Gastroesophageal sphincter (tissue), 4 donors: ENCODE measurements around the gene TRAPPC3L. TPM values are rescaled to one million over a fixed set of nuclear protein-coding genes. Genes with fewer than 3 reads are reported as not detected.

Source experiments
- ATAC-seq: fragments of 150-250 bp; one replicate; pipeline ENCODE4 v1.9.1; 2016; ENCODE audit warnings: mild to moderate bottlenecking, moderate library complexity
- H3K27ac ChIP-seq, 4 donors: fragments of 200-600 bp; sonication (generic) in 3 of 4; 1 replicate in 3 of 4; 2 replicates in 1 of 4; pipeline ENCODE4 v1.5.1; 2016 to 2019
- H3K27me3 ChIP-seq: fragments of 200-600 bp; sonication (generic); one replicate; pipeline ENCODE4 v1.5.1; 2019
- H3K36me3 ChIP-seq, 2 donors: fragments of 200-600 bp; sonication (generic); one replicate each; pipeline ENCODE4 v1.5.1; 2019; ENCODE audit warnings: control low read depth in 1 of 2
- H3K4me1 ChIP-seq, 3 donors: fragments of 200-600 bp; sonication (generic); 1 replicate in 2 of 3; 2 replicates in 1 of 3; pipeline ENCODE4 v1.5.1; 2016 to 2019; ENCODE audit warnings: control low read depth in 2 of 3
- H3K4me3 ChIP-seq, 2 donors: fragments of 200-600 bp; sonication (generic); one replicate each; pipeline ENCODE4 v1.5.1; 2019; ENCODE audit warnings: mild to moderate bottlenecking in 1 of 2, moderate library complexity in 1 of 2
- H3K9me3 ChIP-seq, 3 donors: fragments of 200-600 bp; sonication (generic); one replicate each; pipeline ENCODE4 v1.5.1; 2017 to 2019; ENCODE audit warnings: control low read depth in 2 of 3
- EP300 ChIP-seq: sonication (generic); formaldehyde crosslinking; IDR thresholded peaks from one replicate; pipeline ENCODE4 v1.6.1; 2017; ENCODE audit warnings: antibody characterized with exemption, mild to moderate bottlenecking
- POLR2A ChIP-seq, 2 donors: fragments of 450-650 bp; IDR thresholded peaks; one replicate each; pipeline ENCODE4 v1.6.1; 2017; ENCODE audit warnings: antibody characterized with exemption in 2 of 2, mild to moderate bottlenecking in 2 of 2, moderate library complexity in 1 of 2
- POLR2AphosphoS5 ChIP-seq: sonication (generic); formaldehyde crosslinking; IDR thresholded peaks from one replicate; pipeline ENCODE4 v1.6.1; 2017; ENCODE audit warnings: antibody characterized with exemption
- WGBS, 2 donors: methylation state at CpG; one replicate each; pipeline ENCODE4 v1.1.5; 2018; ENCODE audit warnings: low coverage in 1 of 2; 5-methylcytosine and 5-hydroxymethylcytosine counted together
- total RNA-seq, 4 donors: library from RNA; depleted of rRNA; stranded (reverse); fragments of >200 nt; gene quantifications; one replicate each; pipeline ENCODE4 v1.1.0, GENCODE V29; 2016
- TF ChIP-seq, protein P1 (sequence below), 4 experiments: fragments of 200-600 bp in 2 of 4; fragments of 450-650 bp in 2 of 4; sonication (generic) in 1 of 4; IDR thresholded peaks; one replicate each; pipeline ENCODE4 v1.5.1; 2017 to 2019; ENCODE audit warnings: antibody characterized with exemption in 4 of 4, mild to moderate bottlenecking in 2 of 4, moderate library complexity in 2 of 4

The TRAPPC3L gene
- total RNA-seq, 4 donors from 2014 or later = not detected

DNA sequence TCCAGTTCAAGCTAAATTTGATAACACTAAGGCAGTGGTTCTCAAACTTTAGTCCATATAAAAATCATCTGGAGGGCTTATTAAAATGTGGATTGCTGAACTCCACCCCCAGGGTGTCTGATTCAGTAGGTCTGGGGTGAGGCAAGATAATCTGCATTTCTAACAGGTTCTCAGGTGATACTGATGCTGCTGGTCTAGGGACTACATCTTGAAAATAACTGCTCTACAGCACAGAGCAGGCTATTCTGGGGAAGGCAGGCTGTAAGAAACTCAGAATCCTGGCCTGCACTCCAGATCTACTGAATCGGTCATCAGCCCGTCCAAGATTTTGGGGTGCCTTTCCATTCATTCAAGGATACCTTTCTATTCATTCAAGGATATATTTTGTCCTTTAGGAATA is 22.6 kb downstream of the TRAPPC3L start:
- H3K27ac ChIP-seq = no peak overlapping the region
- no peak for TF ChIP-seq POLR2A (IDR thresholded peaks at IDR 0.05)
- no peak for TF ChIP-seq POLR2AphosphoS5
- TF ChIP-seq EP300 = no peak
- TF ChIP-seq, protein P1, sequence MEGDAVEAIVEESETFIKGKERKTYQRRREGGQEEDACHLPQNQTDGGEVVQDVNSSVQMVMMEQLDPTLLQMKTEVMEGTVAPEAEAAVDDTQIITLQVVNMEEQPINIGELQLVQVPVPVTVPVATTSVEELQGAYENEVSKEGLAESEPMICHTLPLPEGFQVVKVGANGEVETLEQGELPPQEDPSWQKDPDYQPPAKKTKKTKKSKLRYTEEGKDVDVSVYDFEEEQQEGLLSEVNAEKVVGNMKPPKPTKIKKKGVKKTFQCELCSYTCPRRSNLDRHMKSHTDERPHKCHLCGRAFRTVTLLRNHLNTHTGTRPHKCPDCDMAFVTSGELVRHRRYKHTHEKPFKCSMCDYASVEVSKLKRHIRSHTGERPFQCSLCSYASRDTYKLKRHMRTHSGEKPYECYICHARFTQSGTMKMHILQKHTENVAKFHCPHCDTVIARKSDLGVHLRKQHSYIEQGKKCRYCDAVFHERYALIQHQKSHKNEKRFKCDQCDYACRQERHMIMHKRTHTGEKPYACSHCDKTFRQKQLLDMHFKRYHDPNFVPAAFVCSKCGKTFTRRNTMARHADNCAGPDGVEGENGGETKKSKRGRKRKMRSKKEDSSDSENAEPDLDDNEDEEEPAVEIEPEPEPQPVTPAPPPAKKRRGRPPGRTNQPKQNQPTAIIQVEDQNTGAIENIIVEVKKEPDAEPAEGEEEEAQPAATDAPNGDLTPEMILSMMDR (IDR thresholded peaks at IDR 0.05) = no peak
- no peaks in the 10 kb centered on the region for H3K9me3 ChIP-seq
- WGBS, 2 donors = 71 to 89% methylated on average over 2 of the region's 2 CpGs
- H3K4me3 ChIP-seq = no peak overlapping the region
- no peaks in the 10 kb centered on the region for H3K36me3 ChIP-seq
- no peak for ATAC-seq
- H3K4me1 ChIP-seq = no peaks in the 10 kb centered on the region
- no peaks in the 10 kb centered on the region for H3K27me3 ChIP-seq

- Histone ChIP-seq H3K9me3 (no peaks in the 10 kb centered on the region), H3K4me3 (no peak overlapping the region), H3K27ac (no peak overlapping the region), H3K4me1 (peaks cover 0 to 4% (median 0%) of the 10 kb centered on the region in 3 donors), H3K36me3 (peaks cover 0 to 7% of the 10 kb centered on the region in 2 donors), H3K27me3 (no peaks in the 10 kb centered on the region)
- no peak for TF ChIP-seq POLR2A (IDR thresholded peaks at IDR 0.05)
- TF ChIP-seq EP300 = no peak
- TF ChIP-seq POLR2AphosphoS5 = no peak
- TF ChIP-seq, protein P1 (IDR thresholded peaks at IDR 0.05) = no peak
- ATAC-seq = no peak
- 84 to 92% methylated on average over 2 to 4 of the region's 4 CpGs for WGBS, 2 donors
Measured at GRCh38 chr6:116518621-116519368, 26.7 kb downstream of the TRAPPC3L start.

DNA sequence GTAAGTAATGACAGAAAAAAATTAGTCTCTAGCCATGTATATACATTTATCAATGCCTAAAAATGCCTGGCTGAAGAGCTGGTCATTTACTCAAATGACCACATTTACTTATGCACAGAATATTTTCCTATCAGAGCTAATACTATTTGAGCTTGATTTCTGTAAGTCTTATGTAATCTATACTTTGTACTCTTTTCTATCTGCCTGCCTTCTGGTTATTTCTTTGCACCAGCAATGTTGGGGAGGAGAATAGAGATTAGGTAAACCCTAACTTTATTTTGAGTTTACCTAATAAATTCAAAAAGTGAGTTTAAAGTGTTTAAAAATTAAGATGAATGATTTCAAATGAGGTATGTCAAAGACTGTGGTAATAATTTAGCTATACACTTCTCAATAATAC is 30.3 kb downstream of the TRAPPC3L start:
- TF ChIP-seq POLR2AphosphoS5 (no peak), POLR2A (IDR thresholded peaks at IDR 0.05) (no peak)
- H3K4me3 ChIP-seq = no peak overlapping the region
- no peak for ATAC-seq

DNA sequence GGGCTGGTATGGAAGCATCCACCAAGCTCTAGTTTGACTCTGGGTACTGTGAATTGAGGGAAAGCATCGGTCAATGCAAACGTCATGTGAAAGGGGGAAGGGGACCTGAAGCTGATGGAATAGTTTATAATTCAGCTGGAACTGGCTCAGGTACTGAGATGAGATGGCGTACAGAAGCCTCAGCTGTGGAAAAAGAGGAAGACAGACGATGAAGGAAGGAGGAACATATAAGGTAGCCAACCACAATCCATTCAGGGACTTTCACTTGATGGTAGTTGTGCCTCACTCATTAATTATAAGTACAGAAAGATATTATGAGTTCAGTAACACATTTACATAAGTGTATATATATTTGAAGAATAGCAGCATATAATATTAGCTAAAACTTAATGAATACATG is 31.4 kb downstream of the TRAPPC3L start:
- ATAC-seq = no peak
- H3K4me1 ChIP-seq = peaks cover 0 to 27% (median 5%) of the 10 kb centered on the region in 3 donors
- WGBS, 2 donors = 72 to 81% methylated on average over 4 of the region's 4 CpGs

More for the DNA sequence above, 30.3 kb downstream of the TRAPPC3L start:
- Histone ChIP-seq H3K27me3 (no peaks in the 10 kb centered on the region), H3K4me1 (peaks cover 0 to 27% (median 5%) of the 10 kb centered on the region in 3 donors), H3K27ac (no peak overlapping the region), H3K9me3 (no peaks in the 10 kb centered on the region), H3K36me3 (peaks cover 0 to 7% of the 10 kb centered on the region in 2 donors)

DNA sequence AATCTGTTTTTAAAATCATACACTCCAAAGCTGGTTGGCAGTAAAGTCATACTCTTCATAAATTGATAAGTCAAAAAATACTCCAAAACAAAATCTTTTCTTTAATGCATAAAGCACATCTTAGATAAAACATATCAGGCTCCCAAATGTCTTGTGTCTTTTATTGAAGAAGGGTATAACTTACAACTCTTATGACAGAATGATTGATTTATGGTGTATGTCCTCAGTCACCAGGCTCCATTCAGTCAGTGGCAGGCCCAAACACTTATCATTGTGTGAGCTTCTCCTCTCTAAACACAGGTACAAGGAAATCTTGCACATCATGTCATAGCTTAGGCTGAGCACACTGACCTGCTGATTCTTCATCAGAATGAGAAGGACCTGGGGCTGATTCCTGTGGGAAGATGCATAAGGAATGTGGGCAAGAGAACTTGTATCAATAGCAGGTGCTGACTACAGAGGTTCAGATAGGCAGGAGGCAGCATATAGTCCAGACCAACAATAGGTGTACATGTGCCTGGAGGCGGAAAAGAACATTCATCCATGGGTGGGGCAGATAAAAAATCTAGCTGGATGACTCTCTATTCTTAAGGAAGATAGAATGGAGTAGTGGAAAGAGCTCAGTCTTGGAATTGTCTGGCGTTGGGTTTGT is 32.1 kb downstream of the TRAPPC3L start:
- TF ChIP-seq POLR2A (IDR thresholded peaks at IDR 0.05) (no peak), EP300 (no peak)
- TF ChIP-seq, protein P1 (IDR thresholded peaks at IDR 0.05) = no peak
- H3K9me3 ChIP-seq = no peaks in the 10 kb centered on the region
- peak overlapping the region in 1 of 4 donors; percentile 82 for H3K27ac ChIP-seq
- H3K4me1 ChIP-seq = peaks cover 0 to 27% (median 5%) of the 10 kb centered on the region in 3 donors
- H3K27me3 ChIP-seq = no peaks in the 10 kb centered on the region
- H3K36me3 ChIP-seq = peaks cover 0 to 7% of the 10 kb centered on the region in 2 donors
- ATAC-seq = no peak
- peak overlapping the region in 1 of 2 donors; percentile 49 for H3K4me3 ChIP-seq
- WGBS, 2 donors = 79 to 100% methylated on average over 1 to 2 of the region's 2 CpGs

More for the DNA sequence above, 31.4 kb downstream of the TRAPPC3L start:
- no peaks in the 10 kb centered on the region for H3K27me3 ChIP-seq
- H3K36me3 ChIP-seq = peaks cover 0 to 7% of the 10 kb centered on the region in 2 donors
- H3K9me3 ChIP-seq = no peaks in the 10 kb centered on the region
- no peak overlapping the region for H3K27ac ChIP-seq
- no peak overlapping the region for H3K4me3 ChIP-seq
- TF ChIP-seq POLR2AphosphoS5 = no peak
- TF ChIP-seq, protein P1 (IDR thresholded peaks at IDR 0.05) = no peak
- TF ChIP-seq POLR2A (IDR thresholded peaks at IDR 0.05) = no peak
- no peak for TF ChIP-seq EP300
